NCI-H1417 treated with DMSO at 0.1 percent for 48 hours (cell line): ENCODE results near the gene EDC4.
"Not testable (repeated sequence)": the region's sequence is repeated elsewhere in the genome, so short reads cannot be mapped to it uniquely, and the experiment has no call there.

Experiments used
- DNase-seq: peaks from one replicate; lab custom pipeline; 2025; lab: John Stamatoyannopoulos, UW

The EDC4 gene

GRCh38 chr16:67909056-67909742, 36.3 kb downstream of the EDC4 start:
- DNase-seq, result no peak

GRCh38 chr16:67910158-67910557, 37.3 kb downstream of the EDC4 start:
- DNase-seq, result no peak

DNA sequence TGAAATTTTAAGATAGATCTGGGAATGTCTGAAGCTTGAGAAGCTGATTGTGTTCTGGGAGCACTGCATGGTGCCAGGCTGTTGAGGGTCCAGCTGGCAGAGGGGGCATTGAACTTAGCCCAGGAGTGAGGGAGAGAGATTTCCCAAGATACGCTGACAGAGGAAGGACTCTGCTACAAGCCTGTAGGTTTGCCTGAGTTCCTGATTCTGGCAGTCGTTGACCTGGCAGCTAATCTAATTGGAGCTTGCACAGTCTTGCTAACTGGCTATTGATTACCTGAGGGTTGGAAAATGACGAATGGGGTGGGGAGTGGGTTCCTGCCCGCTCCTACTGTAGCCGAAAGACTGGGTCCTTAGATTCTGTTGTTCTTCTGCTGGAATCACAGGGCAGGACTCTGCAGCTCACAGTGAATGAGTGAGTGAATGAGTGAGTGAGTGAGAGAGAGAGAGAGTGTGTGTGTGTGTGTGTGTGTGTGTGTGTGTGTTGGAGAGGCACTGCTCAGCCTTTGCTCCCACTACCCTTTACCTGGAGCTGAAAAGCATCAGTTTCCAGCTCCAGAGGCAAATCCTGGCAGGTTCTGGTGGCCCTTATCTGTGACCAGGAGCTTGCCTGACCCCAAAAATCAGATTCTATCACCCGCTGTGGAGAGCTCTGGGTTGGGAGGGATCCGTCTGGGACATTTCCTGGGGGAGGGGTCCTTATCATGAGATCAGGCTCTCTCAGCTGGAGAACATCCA, 42.1 kb downstream of the EDC4 start:
- no peak for DNase-seq

GRCh38 chr16:67915496-67915769, 42.6 kb downstream of the EDC4 start:
- not testable (repeated sequence) for DNase-seq

DNA sequence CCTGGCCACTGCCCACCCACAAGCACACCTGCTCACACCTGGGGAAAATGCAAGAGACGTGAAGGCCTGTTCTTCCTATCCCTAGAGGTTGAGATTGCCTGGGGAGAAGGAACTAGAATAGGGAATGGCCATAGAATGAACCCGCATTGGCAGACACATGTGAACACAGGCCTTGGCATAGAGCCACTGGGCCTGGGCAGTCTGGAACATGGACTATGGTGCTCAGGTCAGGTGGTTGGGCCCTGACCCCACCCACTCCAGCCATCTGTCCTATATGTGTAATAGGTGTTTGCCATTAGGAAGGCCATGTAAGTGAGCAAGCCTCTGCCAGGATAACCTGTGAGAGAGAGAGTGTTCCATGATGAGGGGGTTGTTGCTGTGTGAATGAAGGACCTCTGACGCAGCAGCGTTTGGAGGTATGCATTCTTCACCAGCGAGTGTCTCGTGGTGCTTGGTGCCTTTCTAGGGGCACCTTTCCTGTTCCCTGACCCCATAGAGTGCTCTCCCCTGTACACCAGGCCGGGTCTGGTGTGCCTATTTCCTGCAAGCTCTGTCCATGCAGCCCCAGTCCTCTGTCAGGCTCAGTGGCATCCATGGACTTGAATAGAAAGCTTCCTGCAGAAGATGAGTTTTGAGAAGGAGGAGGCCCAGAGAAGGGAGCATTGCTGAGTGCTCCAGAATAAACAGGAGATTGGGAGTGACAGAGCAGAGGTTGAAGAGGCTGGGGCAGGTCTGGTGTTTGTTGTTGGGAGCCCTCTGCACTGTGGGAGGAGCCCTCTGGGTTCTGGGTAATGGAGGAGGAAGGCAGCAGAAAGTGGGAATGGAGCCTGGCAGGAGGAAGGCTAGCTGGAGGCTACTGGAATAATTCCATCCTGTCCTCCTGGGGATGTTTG, 43.2 kb downstream of the EDC4 start:
- DNase-seq, result no peak

DNA sequence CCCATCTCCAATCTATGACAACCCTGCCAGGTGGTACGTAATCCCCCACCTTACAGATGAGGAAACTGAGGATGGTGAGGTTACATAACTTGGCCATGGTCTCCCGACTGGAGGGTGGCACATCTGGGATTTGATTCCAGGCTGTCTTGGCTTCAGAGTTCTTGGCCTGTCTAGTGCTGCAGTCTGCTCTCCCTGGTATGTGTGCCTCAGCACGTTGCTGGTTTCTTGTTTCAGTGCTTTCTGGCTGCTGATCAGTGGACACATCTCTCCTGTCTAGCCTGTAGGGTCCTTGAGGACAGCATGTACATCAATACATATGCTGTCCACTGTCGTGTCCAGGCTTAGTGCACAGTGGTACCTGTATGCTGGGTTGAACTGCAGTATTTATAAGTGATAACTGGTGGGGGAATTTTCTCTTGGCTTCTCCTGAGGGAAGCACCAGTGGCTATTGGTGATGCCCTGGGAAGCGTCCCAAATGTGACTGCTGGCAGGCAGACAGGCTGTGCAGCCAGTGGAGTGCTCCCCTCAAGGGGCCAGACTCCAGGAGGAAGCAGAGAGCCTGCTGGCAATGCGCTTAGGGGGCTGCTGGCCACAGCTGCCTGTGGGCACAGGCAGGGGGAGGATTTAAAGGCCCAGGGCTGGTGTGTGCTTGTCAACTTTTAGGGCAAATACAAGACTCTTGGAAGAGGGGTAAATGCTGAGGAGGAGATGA, 44.4 kb downstream of the EDC4 start:
- DNase-seq, result no peak

DNA sequence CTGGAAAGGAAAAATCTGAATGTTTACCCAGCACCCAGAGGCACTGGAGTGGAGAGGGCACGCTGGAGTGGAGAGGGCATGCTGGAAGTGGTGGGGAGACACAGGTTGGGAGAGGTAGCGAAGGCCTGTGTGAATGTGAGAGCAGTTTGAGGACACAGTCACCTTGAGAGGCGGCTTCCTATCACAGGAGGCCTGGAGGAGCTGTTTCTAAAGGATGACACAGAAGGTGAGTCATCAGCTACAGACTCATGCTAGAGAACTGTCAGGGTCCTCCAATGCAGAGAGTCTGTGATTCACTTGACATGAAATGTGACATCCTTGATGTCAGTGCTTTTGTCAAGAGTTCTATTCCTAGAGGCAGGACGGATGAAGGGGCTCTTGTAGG, 45.0 kb downstream of the EDC4 start:
- DNase-seq, result no peak

GRCh38 chr16:67919622-67920221, 46.9 kb downstream of the EDC4 start:
- DNase-seq, result no peak

- no peak for DNase-seq
Measured at GRCh38 chr16:67922221-67922620, 49.4 kb downstream of the EDC4 start.

DNA sequence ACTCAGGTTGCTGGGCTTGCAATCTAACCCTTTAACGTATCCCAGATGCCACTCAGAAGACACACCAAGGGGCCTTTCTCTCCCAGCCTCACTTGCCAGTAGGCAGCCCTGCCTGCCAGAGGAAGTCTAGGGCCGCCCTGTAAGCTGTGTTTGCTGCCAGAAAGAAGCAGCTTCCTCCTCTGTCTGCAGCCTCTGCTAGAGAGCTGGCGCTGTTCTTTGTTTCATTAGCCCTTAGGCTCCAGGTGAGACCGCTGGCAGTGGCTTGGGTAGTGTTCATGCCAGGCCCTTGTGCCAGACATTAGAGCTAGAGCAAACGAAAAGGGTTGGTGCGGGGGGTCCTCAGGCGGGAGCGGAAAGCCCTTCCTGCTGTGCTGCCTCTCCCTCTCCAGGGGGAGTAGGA, 49.9 kb downstream of the EDC4 start:
- no peak for DNase-seq

DNA sequence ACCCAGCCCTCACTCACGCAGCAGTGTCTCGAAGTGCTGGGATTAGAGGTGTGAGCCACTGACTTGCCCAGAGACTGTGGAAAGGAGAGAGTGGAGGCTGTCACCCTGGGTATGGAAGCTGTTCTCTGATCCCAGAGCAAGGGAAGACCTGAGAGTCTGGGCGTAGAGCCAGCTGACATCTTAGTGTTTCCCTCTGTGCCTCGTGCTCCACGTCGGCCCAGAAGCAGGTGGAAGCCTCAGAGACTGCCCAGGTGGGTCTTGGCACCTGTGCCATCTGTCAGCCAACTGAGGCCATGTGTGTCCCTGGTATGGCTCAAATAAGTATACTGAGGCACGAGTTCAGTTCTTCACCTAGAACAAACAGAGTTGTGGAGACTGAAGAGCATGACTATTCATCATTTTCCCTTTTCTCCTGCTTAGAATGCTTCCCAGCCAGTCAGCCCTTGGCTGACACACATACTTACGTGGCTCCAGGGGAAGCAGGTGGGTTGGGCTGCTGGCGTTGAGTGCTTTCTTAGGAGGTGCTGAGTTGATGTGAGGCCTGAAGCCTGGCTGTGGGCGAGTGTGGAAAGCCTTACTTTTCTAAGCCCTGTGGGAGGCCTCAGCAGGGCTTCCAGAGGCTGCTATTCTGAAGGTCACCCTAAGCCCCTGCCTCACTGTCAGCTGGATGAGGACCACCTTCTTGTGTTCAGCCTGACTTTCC, 50.7 kb downstream of the EDC4 start:
- no peak for DNase-seq

- no peak for DNase-seq
Measured at GRCh38 chr16:67924140-67924906, 51.5 kb downstream of the EDC4 start.

GRCh38 chr16:67926181-67926750, 53.4 kb downstream of the EDC4 start:
- DNase-seq, result peak; percentile 46

- DNase-seq, result no peak
Measured at GRCh38 chr16:67927131-67927941, 54.5 kb downstream of the EDC4 start.

GRCh38 chr16:67928147-67928546, 55.3 kb downstream of the EDC4 start:
- no peak for DNase-seq

GRCh38 chr16:67928561-67929364, 55.9 kb downstream of the EDC4 start:
- DNase-seq, result no peak

- no peak for DNase-seq
Measured at GRCh38 chr16:67930191-67930590, 57.3 kb downstream of the EDC4 start.

DNA sequence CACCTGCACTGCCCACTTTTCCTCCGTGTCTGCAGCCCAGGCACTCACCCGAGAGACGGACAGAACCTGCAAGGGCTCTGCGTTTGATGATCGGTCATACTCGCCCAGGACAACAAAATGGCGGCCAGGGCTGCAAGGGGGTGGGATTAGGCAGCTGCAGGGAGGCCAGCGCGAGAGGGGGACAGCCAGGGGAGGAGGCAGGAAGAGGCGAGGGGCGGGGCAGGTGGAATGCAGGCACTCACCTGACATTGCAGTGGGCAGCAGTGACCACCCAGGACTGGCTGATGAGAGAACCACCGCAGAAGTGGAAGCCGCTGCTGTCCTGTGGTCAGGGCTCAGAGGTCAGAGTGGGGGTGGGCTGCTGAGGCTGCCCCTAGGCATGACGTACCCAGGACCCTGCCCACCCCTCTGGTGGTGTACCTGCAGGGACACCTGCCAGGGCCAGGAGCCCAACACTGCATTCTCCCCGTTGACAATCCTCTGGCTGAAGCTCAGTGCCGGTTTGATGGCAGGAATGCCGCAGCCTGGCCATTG, 57.9 kb downstream of the EDC4 start:
- no peak for DNase-seq
